Epithelial cell of alveolus of lung (primary cell): ENCODE data around the gene ACTL6A. TPM values are rescaled to one million over a fixed set of nuclear protein-coding genes. Genes with fewer than 3 reads are reported as not detected.

Source experiments
- total RNA-seq: library from RNA; depleted of rRNA; stranded (reverse); fragments of >200 nt; gene quantifications from 2 replicates; pipeline ENCODE4 v1.2.1, GENCODE V29; 2015

ACTL6A gene
- total RNA-seq = 60.9 and 64.4 TPM in 2 replicates

DNA sequence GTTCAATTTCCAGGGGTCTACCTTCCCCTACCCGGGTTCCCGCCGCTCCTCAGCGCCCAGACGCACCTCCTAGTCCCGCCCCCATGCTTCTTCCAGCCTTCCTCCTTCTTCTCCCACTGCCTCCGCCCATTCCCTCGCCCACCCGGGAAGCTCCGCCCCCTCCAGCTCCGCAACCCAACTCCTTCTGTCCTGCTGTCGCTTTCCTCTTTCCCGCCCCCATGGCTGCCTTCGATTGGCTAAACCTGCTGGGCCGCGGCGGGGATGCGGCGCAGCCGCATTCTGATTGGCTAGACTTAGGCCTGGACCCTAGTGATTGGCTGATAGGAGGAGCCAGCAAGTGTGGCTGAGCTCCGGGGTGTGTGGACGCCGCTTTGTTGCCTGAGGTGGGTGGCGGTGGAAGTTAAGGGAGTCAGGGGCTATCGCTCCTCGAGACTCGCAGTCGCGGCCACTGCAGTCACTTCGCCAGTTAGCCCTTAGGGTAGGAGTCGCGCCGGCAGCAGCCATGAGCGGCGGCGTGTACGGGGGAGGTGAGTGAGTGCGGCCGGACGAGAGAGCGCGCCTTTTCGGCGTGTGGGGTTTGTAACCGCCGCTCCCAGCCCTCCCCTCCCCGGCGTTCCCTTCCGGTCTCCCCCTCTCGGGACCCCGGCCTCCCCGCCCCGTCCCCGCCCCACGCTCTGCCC lies at the start of gene ACTL6A:
Gene ACTL6A (plus strand): TSS at position 336 of the 680 bp plus-strand sequence. CDS start 167 bp downstream, at position 503.

DNA sequence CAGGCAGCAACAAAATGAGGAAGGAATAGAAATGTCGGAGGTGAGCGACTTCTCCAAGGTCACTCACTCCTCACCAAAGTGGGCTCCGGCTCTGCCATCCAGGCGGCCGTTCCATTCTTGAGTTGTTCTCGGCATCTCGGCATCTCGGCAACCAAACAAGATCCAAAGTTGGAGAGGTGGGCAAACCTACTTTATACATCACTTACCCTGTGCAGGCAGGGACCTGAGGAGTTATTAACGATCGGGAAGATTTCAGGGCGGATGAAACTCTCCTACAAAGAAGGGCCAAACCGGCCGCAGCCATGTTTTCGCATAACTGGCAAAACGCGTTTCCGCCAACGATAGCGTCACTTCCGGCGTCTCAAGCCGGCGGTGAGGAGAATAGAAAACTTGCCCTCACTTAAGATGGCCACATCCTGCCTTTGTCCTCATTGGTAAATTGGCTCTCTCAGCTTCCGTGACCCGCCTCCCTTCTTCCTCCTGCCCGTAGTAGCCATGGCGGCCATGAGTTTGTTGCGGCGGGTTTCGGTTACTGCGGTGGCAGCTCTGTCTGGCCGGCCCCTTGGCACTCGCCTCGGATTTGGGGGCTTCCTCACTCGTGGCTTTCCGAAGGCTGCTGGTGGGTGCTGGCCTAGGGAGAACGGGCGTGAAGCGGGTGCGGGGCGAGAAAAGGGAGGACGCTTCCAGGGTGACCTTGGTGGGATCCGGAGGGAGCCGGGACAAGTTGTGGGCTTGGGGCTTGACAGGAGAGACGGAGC lies 41.8 kb downstream of the ACTL6A start, which contains the start of the genes MRPL47 and NDUFB5:
Gene MRPL47 (minus strand): TSS at position 318 of the 758 bp plus-strand sequence. CDS start 14 bp downstream, at position 304.
Gene NDUFB5 (plus strand): TSS at position 474 of the 758 bp plus-strand sequence. CDS start 22 bp downstream, at position 496.

Other genes starting within 250 kb of the ACTL6A start
- gene ZNF639, start 239.9 kb upstream of the ACTL6A start, total RNA-seq = 41.2 and 45.7 TPM in 2 replicates
- 19.5 and 26.5 TPM in 2 replicates for gene MFN1, start 215.2 kb upstream of the ACTL6A start, total RNA-seq
- 47.5 and 50.4 TPM in 2 replicates for gene GNB4, start 111.5 kb upstream of the ACTL6A start, total RNA-seq
- gene MRPL47, start 41.7 kb downstream of the ACTL6A start, total RNA-seq = 30.2 and 38.8 TPM in 2 replicates
- gene NDUFB5, start 41.9 kb downstream of the ACTL6A start, total RNA-seq = 95.8 and 107 TPM in 2 replicates
- gene USP13, start 90.1 kb downstream of the ACTL6A start, total RNA-seq = 9.2 and 10.1 TPM in 2 replicates